ENCODE results near the gene CHPF. TPM values are rescaled to one million over a fixed set of nuclear protein-coding genes. Genes with fewer than 3 reads are reported as not detected.

Gene CHPF
- total RNA-seq, 1 experiment from 2014 or later: 228 TPM

DNA sequence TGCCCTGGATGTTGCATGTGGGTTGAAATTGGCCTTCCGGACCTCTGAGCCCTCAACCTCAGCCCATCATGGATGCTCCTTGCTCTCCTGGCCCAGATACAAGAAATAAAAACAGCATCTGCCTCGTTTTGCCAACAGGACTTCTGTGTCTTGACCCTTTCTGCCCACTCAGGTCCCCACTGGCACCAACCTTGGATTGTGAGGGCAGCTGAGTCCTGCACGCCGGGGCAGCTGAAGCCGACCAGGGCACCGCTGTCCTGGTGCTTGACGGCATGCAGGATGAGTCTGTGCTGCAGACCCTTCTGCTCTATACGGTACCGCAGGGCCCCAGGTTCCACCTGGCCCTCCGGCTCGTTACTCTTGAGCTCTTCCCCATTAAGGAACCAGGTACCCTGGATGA is 23.0 kb upstream of the CHPF start:
- ChIA-PET CTCF (no interaction called here), RAD21 (ENCODE audit: low non-redundant PET in 1 of 2, low total read pairs in 2 of 2, uncharacterized antibody in 2 of 2, unreplicated experiment in 2 of 2) (no interaction called here), POLR2A (no interaction called here)
- TF ChIP-seq ZNF274 (IDR thresholded peaks at IDR 0.05; ENCODE audit: low read depth, low read length) (no peak), ELF1 (IDR thresholded peaks at IDR 0.05; ENCODE audit: borderline replicate concordance, low read depth) (no peak), YY1 (IDR thresholded peaks at IDR 0.05; ENCODE audit: extremely low read depth, insufficient replicate concordance, low read depth, low read length) (no peak), EZH2 (IDR thresholded peaks at IDR 0.05) (no peak), JUND (IDR thresholded peaks at IDR 0.05) (no peak), SIN3A (IDR thresholded peaks at IDR 0.05; ENCODE audit: low read depth) (no peak), FOSL1 (IDR thresholded peaks at IDR 0.05; ENCODE audit: low read depth) (no peak)
- TF ChIP-seq, protein P1, sequence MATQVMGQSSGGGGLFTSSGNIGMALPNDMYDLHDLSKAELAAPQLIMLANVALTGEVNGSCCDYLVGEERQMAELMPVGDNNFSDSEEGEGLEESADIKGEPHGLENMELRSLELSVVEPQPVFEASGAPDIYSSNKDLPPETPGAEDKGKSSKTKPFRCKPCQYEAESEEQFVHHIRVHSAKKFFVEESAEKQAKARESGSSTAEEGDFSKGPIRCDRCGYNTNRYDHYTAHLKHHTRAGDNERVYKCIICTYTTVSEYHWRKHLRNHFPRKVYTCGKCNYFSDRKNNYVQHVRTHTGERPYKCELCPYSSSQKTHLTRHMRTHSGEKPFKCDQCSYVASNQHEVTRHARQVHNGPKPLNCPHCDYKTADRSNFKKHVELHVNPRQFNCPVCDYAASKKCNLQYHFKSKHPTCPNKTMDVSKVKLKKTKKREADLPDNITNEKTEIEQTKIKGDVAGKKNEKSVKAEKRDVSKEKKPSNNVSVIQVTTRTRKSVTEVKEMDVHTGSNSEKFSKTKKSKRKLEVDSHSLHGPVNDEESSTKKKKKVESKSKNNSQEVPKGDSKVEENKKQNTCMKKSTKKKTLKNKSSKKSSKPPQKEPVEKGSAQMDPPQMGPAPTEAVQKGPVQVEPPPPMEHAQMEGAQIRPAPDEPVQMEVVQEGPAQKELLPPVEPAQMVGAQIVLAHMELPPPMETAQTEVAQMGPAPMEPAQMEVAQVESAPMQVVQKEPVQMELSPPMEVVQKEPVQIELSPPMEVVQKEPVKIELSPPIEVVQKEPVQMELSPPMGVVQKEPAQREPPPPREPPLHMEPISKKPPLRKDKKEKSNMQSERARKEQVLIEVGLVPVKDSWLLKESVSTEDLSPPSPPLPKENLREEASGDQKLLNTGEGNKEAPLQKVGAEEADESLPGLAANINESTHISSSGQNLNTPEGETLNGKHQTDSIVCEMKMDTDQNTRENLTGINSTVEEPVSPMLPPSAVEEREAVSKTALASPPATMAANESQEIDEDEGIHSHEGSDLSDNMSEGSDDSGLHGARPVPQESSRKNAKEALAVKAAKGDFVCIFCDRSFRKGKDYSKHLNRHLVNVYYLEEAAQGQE (IDR thresholded peaks at IDR 0.05; ENCODE audit: low read depth): no peak
- TF ChIP-seq, protein P2, sequence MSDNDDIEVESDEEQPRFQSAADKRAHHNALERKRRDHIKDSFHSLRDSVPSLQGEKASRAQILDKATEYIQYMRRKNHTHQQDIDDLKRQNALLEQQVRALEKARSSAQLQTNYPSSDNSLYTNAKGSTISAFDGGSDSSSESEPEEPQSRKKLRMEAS (IDR thresholded peaks at IDR 0.05): no peak
- TF ChIP-seq, protein P3, sequence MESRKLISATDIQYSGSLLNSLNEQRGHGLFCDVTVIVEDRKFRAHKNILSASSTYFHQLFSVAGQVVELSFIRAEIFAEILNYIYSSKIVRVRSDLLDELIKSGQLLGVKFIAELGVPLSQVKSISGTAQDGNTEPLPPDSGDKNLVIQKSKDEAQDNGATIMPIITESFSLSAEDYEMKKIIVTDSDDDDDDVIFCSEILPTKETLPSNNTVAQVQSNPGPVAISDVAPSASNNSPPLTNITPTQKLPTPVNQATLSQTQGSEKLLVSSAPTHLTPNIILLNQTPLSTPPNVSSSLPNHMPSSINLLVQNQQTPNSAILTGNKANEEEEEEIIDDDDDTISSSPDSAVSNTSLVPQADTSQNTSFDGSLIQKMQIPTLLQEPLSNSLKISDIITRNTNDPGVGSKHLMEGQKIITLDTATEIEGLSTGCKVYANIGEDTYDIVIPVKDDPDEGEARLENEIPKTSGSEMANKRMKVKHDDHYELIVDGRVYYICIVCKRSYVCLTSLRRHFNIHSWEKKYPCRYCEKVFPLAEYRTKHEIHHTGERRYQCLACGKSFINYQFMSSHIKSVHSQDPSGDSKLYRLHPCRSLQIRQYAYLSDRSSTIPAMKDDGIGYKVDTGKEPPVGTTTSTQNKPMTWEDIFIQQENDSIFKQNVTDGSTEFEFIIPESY (IDR thresholded peaks at IDR 0.05; ENCODE audit: extremely low read depth, insufficient replicate concordance, low read length): no peak
- TF ChIP-seq, protein P4, sequence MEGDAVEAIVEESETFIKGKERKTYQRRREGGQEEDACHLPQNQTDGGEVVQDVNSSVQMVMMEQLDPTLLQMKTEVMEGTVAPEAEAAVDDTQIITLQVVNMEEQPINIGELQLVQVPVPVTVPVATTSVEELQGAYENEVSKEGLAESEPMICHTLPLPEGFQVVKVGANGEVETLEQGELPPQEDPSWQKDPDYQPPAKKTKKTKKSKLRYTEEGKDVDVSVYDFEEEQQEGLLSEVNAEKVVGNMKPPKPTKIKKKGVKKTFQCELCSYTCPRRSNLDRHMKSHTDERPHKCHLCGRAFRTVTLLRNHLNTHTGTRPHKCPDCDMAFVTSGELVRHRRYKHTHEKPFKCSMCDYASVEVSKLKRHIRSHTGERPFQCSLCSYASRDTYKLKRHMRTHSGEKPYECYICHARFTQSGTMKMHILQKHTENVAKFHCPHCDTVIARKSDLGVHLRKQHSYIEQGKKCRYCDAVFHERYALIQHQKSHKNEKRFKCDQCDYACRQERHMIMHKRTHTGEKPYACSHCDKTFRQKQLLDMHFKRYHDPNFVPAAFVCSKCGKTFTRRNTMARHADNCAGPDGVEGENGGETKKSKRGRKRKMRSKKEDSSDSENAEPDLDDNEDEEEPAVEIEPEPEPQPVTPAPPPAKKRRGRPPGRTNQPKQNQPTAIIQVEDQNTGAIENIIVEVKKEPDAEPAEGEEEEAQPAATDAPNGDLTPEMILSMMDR (IDR thresholded peaks at IDR 0.05 in 2 of 3, conservative IDR thresholded peaks at IDR 0.05 in 1 of 3; ENCODE audit: borderline replicate concordance in 1 of 3, insufficient read depth in 1 of 3, low read depth in 2 of 3, low read length in 2 of 3): no peak
- Histone ChIP-seq H3K4me2 (ENCODE audit: low read length) (no peak overlapping the region), H3K36me3 (ENCODE audit: control insufficient read depth in 1 of 2, insufficient read depth in 2 of 2, low read length in 2 of 2) (no peaks in the 10 kb centered on the region), H2AFZ (ENCODE audit: low read depth, low read length, poor library complexity, severe bottlenecking) (no peak overlapping the region), H3K9me2 (ENCODE audit: insufficient read depth) (no peaks in the 10 kb centered on the region), H3K9ac (ENCODE audit: low read length) (no peak overlapping the region), H3K27me3 (ENCODE audit: insufficient read depth, low read length) (no peaks in the 10 kb centered on the region), H3K4me3 (replicated peaks in 1 of 2; ENCODE audit: low read depth in 1 of 2, low read length in 2 of 2) (no peak overlapping the region), H3K4me1 (ENCODE audit: control insufficient read depth in 1 of 2, insufficient read depth in 2 of 2, low read length in 2 of 2) (no peaks in the 10 kb centered on the region), H3K9me3 (ENCODE audit: control insufficient read depth in 1 of 2, insufficient read depth in 1 of 2, low read depth in 1 of 2, low read length in 2 of 2) (no peaks in the 10 kb centered on the region), H3K27ac (ENCODE audit: low read depth, low read length) (no peak overlapping the region), H3K79me2 (ENCODE audit: insufficient read depth, low read length) (no peaks in the 10 kb centered on the region), H4K20me1 (ENCODE audit: insufficient read depth) (no peaks in the 10 kb centered on the region)
- ATAC-seq: no peak
- DNase-seq (ENCODE audit: low read depth, low spot score): no peak
- intact Hi-C loops (cut with micrococcal nuclease): no loop called here
- no TSS peak for BruUV-seq (replicated peaks)

All from HCT116 (cell line).